HG02588 (cell line): ENCODE results near the gene IFITM5.
"Not testable (repeated sequence)": the region's sequence is repeated elsewhere in the genome, so short reads cannot be mapped to it uniquely, and the experiment has no call there.

Source experiments
- ATAC-seq: cut with Tn5 transposase; IDR thresholded peaks from one replicate; pipeline ENCODE4 v1.9.1; 2021; ENCODE audit warnings: mild to moderate bottlenecking, moderate library complexity; ENCODE audit not compliant: unreplicated experiment

Gene IFITM5

DNA sequence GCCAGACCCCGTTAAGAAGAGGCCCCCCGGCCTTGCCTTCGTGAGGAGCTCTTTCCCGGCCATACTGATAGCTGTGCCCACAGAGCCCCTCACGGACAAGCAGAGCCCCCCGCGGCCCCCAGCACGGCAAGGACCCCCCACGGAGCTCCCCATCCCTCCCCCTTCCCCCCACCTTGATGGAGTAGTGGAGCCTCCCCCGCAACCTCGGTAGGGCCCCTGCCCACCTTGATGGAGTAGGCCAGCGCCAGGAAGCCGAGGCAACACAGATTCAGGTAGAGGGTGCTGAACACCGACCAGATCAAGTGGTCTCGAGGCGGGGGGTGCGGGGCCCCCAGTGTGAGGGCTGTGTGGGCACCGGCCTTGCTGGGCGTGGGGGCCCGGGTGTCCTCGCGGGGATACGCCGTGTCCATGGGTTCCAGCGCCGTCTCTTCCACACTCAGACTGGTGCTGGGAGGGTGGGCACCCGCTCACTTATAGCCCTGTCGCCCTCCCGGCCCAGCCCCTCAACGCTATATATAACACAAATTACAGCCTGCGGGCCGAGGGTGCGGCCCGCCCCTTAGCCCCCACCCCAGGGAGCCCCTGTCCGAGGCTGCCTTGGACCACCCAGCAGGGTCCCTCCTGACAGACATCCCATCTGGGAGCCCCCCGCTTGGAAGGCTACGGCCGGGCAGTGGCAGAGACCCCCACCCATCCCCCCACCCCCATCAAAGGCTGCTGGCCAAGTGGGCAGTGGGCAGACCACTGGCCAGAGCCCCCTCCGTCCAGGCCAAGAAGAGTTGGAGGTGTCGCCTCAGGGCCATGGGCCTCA lies at the start of gene IFITM5:
Gene IFITM5, minus strand, starts transcription at position 446 of the 811 bp plus-strand sequence. Its CDS starts 36 bp downstream, at position 410.
- ATAC-seq = no peak

- ATAC-seq = no peak
Observed at GRCh38 chr11:346529-346928, 47.2 kb upstream of the IFITM5 start.

DNA sequence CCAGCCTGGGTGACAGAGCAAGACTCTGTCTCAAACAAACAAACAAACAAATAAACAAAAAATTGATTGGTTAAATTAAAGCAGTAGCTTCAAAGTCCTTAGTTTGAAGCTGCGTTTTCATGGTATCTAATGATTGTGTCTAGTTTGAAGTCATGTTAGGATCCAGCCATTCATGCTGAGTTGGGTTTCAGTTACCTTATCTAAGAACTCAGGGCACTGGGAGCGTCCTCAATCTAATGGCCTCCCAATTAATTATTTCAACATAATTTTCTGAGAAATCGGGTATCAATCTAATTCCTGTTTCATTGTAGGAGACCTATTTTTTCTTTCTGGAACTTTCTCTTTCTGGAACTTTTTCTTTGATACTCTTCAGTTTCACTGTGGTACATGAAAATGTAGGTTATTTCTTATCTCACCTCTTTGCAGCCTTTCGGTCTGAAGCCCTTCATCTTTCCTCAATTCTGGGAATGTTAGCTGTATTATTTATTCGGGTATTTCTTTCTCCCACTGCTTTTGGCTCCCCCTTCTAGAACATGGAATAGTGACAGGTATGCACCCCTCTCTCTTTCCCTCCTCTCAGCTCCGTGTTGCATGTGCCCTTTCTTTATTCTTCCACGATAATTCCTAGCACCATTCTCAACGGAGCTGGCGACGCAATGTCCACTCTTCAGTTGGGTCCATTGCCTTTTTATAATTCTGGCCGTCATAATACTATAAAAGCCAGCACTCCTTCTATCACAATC lies 45.7 kb upstream of the IFITM5 start:
- no peak for ATAC-seq

DNA sequence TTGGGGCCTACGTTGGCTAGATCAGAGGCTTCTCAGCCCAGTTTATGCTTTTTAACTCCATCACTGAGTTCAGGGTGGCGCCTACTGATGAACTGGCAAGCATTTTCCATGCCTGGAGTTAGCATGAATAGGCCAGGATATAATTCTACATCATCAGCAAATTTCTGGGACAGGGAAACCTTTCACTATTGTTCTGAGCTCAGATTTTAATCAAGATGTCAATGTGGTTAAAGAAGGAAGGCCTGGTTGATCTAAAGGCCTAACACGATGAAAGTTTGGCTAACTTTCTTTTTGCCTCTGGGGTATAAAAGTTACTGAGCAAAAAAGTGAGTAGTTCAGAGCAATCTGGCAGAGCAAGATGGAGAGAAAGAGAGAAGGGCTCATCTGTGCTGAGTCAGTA lies 43.0 kb upstream of the IFITM5 start:
- ATAC-seq = no peak

DNA sequence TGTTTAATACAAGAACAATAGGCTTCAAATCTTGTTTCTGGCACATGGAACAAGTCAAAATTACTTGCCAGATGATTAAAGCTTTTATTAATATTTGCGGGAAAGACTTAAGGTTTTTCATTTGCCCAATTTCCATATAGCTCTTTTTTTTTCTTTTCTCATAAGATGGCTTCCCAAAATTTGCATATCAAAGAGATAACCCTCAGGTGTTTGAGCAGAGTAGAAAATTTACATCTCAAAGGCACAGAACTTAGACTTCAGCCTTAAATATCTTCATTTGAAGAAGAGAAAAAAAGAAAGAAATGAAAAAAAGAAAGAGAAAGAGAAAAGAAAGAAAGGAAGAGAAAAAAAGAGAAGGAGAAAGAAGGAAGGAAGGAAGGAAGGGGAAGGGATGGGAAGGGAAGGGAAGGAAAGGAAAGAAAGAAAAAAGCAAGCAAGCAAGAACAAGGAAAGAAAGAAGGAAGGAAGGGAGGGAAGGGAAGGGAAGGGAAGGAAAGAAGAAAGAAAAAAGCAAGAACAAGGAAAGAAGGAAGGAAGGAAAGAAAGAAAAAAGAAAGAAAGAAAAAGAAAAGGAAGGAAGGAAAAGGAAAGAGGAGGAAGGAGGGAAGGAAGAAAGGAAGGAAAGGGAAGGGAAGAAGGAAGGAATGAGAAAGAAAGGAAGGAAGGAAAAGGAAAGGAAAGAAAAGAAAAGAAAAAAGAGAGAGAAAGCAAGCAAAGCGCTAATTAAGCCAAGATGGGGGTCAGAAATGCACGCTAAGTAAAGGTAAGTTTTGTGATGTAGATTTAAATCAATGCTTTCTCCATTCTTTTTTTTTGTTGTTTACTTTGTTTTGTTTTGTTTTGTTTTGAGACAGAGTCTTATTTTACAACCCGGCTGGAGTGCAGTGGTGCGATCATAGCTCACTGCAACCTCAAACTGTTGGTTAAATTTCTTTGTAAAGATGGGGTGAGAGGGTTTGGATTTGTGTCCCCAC lies 41.5 kb upstream of the IFITM5 start:
- no peak for ATAC-seq

DNA sequence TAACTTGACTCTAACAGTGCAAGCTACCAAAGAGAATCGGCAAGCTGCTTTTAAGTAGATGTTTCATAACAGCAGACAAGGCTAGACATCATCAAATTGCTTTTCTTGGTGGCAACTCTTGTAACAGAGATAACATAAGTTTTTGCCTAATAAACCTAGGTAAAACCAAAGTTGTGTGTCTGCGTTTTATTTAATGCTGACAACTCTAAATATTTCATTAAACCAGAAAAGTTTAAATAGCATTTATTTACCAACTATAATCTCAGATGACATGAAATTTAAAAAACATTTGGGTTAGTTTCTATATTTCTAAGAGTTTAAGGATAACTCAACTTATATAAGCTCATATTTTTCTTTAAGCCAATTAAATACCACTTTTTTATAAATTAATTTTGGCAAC lies 40.6 kb upstream of the IFITM5 start:
- ATAC-seq = no peak

GRCh38 chr11:337711-338110 lies 38.4 kb upstream of the IFITM5 start:
- no peak for ATAC-seq

DNA sequence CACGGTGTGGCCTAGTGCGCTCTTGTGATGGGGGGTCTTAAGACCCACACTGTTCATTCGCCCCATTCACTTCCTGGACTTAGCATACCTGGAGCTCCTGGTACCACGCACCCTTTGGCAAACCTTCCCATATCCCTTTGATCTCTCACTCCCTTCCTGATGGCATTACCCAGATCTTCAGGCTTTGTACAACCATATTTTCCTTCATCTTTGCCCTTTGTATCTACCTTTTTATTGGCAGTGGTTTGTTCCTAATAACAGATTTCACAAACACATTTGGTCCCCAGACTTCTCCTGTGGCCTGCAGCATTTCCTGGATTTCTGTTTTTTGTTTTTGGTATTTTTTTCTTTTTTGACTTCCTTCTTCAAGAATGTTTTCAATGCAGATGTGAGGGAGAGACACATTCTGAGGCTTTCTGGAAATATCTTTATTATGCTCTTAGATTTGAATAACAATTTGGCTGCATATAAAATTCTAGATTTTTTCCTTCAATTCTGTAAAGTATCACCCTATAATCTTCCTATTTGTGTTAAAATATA lies 37.4 kb upstream of the IFITM5 start:
- no peak for ATAC-seq

DNA sequence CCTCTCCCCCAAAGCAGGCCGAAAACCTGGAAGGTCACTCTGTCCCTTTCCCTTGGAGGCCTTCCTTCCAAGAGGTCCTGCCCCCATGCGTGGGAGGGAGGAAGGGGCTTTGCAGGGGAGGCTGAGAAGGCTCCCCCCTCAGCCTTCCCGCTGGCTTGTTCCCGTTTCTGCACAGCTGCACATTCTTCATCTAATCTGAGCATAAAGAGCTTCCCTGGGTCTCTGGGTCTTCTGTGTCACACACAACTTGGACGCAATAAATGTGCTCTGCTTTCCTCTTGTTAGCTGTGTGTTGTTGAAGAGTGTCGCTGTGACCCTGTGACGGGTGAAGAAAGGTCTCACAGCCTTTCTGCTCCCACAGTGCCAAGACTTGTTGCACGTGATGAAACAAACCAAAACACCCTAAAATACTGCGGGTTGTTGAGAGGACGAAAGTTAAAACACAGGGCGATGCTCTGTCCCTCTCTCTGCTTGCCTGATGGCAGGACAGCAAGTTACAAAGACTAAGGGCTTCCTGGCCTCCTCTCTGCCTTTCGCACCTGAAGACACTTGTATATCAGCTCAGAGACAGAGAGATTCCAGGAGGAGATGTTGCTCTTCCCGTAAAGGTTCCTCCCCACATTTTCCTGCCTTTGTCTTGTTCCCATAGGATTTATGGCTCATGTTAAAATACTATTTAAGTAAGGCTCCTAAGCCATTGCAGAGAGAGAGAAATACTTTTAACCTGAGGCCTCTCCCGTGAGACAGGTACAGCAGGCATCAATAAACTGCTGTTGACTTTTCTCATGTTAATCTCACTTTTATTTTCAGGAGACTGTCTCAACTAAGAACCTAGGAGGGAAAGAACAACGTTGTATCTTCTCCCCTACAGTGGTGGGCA lies 36.7 kb upstream of the IFITM5 start:
- no peak for ATAC-seq

DNA sequence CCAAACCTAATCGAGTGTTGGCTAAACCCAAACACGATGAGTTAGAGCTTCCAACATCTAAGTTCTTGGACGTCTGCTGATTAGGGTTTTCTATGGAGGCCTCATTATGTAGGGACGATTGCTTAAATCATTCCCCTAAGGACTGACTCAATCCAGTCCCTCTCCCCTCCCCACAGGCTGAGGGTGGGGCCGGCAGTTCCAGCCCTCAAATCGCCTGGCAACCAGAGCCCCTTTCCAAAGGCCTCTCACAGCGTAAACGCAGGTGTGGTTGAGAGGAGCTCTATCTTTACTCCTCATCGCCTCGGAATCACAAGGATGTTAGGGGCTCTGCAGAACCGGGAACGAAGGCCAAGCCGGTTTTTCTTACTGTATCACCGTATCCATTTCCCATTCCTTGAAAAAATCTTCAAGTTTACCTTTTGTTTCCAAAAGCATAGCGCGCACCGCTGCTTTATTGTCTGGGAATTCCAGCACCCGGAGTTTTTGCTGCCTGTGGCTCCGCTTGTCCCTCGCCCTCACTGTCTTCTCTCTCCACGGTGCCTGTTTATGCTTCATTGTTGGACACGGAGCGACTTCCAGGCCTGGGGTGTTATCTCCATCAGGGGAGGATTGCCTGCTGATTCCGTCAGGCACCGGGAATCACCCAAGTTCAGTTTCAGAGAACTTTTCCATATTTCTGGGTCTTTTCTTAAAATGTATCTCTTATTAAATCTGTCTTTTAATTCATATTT lies 35.1 kb upstream of the IFITM5 start:
- no peak for ATAC-seq

GRCh38 chr11:333616-334263 lies 34.4 kb upstream of the IFITM5 start:
- not testable (repeated sequence) for ATAC-seq

GRCh38 chr11:332651-333480 lies 33.5 kb upstream of the IFITM5 start:
- no peak for ATAC-seq

DNA sequence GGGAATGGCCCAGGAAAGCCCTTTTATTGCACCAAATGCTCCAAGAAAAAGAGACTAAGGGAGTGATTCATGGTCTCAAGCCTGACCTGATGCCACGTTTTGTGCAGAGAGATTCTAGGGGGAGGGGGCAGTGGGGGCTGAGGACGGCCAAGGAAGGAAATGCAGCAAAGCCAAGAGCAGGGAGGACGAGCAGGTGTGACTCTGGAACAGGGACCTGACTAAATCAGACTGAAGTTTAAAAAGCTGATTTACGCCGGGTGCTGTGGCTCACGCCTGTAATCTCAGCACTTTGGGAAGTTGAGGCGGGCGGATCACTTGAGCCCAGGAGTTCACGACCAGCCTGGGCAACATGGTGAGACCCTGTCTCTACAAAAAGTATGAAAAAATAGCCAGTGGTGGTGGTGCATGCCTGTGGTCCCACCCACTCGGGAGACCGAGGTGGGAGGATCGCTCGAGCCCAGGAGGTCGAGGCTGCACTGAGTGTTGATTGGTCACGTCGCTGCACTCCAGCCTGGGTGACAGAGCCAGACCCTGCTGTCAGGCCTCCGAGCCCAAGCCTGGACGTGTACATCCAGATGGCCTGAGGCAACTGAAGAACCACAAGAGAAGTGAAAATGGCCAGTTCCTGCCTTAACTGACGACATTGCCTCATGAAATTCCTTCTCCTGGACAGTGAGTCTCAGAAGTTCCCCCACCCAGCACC lies 32.2 kb upstream of the IFITM5 start:
- ATAC-seq = no peak

DNA sequence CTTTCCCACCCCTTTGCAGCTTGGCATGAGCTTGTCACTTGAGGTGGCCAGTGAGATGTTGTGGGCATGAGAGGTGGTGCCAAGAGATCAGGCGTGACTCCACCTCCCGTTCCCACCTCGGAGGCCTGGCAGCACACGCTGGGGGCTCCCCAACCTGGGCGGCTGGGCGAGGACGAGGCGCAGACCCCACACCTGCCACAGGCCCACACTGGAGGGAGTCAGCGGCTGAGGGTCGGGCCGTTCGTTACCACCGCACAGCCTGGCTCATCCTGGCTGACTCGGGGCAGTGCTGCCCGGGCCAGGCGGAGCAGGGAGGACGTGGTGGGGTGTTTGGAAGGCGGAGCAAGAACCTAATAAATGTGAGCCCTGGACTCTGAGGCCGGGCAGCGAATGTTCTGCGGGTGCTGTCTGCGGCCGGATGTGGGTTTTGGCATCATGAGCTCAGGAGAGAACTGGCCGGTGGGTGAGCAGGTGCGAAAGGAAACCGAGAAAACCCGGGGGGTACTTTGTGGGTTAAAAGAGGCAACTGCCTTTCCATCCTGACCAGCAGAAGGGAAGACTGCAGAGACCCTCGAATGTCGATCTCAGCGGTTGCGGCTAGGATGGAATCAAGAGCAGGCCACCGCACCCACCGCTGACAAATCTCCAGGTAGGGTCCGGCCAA lies 31.5 kb upstream of the IFITM5 start:
- no peak for ATAC-seq

DNA sequence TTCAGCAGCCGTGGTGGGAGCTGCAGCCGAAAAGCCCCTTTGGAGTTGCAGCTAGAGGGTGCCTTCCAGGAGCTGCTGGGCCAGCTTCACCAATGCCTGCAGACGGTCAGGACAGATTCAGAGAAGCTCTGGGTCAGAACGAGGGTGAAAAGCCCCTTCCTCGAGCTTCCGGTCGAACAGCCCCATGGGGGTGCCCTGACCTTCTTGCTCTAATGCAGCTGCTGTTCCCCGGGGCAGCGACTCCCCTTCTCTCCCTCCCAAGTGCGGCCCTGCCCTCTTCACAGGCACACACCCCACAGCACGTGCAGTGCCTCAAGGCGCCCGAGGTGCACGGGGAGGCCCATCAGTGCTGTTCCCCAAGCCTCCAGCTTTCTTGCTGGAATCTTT lies 31.0 kb upstream of the IFITM5 start:
- no peak for ATAC-seq

- no peak for ATAC-seq
Observed at GRCh38 chr11:329886-330253, 30.5 kb upstream of the IFITM5 start.
